Adrenal gland (tissue), 5 donors: ENCODE results near the gene CCDC186.

Source experiments
- CTCF ChIP-seq, 6 experiments: fragments of 450-650 bp in 4 of 6; fragments of 200-600 bp in 2 of 6; sonication (generic) in 1 of 6; IDR thresholded peaks; 1 replicate in 5 of 6; 2 replicates in 1 of 6; pipeline versions ENCODE4 v1.5.1 to v1.8.0; 2016 to 2021; ENCODE audit warnings: antibody characterized with exemption in 6 of 6, mild to moderate bottlenecking in 2 of 6, moderate library complexity in 1 of 6
- POLR2A ChIP-seq, 2 donors: fragments of 450-650 bp; IDR thresholded peaks; one replicate each; pipeline ENCODE4 v1.6.1; 2017; ENCODE audit warnings: antibody characterized with exemption in 2 of 2, mild to moderate bottlenecking in 2 of 2, moderate library complexity in 1 of 2
- donor health status: DM: no; HTN: no; CAD: no.

- TF ChIP-seq CTCF (IDR thresholded peaks at IDR 0.05) = no peak
- TF ChIP-seq POLR2A (IDR thresholded peaks at IDR 0.05) = peak; percentile 72 to 91
Observed at GRCh38 chr10:114173921-114174694, at the start of gene CCDC186.
